ENCODE measurements around the gene PIK3C2A. TPM values are rescaled to one million over a fixed set of nuclear protein-coding genes. Genes with fewer than 3 reads are reported as not detected.

PIK3C2A gene
- total and polyA plus RNA-seq, 4 donors, result 13.6 to 103 (median 39.0) TPM

- no peak for TF ChIP-seq CTCF (IDR thresholded peaks at IDR 0.05; ENCODE audit: control extremely low read depth, extremely low read depth)
- Histone ChIP-seq H3K4me3 (no peak overlapping the region), H3K4me1 (ENCODE audit: control insufficient read depth in 5 of 5, insufficient read depth in 5 of 5, low read length in 5 of 5) (no peaks in the 10 kb centered on the region), H3K9me3 (ENCODE audit: control insufficient read depth in 4 of 4, insufficient read depth in 3 of 4, low read length in 3 of 4) (no peaks in the 10 kb centered on the region), H3K9ac (ENCODE audit: insufficient read depth in 1 of 2, low read length in 2 of 2) (no peak overlapping the region), H3K27me3 (ENCODE audit: control insufficient read depth in 3 of 3, insufficient read depth in 3 of 3, low read length in 2 of 3) (no peaks in the 10 kb centered on the region), H3K36me3 (ENCODE audit: control insufficient read depth in 4 of 4, insufficient read depth in 4 of 4, low read length in 4 of 4) (no peaks in the 10 kb centered on the region), H3K27ac (ENCODE audit: low read depth in 1 of 2, low read length in 1 of 2) (no peak overlapping the region)
- ATAC-seq (ENCODE audit: insufficient read depth, low FRiP score), result no peak
- DNase-seq, result no peak
- WGBS, 2 donors, result 96 to 97% methylated on average over 3 of the region's 3 CpGs
Measured at GRCh38 chr11:17217401-17217800, 9.6 kb upstream of the PIK3C2A start.

DNA sequence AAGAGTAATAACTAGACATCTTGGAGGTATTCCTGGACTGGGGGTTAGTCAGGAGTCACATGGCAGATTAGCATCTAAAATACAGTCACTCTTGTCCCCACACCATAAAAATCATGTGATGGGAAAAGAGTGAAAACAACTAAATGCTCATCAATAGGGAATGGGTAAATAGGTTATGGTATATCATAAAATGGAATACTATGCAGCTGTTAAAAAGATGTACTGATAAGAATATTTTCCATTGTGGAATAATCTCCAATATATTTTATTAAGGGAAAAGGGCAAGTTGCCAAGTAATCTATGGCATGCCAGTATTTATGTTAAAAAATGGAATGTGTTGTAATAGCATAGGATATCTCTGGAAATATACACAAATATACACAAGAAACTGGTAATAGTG lies 6.6 kb upstream of the PIK3C2A start:
- DNase-seq (no peak), ATAC-seq (ENCODE audit: insufficient read depth, low FRiP score) (no peak)
- no peak overlapping the region for H3K27ac ChIP-seq (ENCODE audit: low read depth in 1 of 2, low read length in 1 of 2)
- no peak overlapping the region for H3K9ac ChIP-seq (ENCODE audit: insufficient read depth in 1 of 2, low read length in 2 of 2)
- peaks cover 0 to 8% (median 0%) of the 10 kb centered on the region in 5 donors for H3K4me1 ChIP-seq (ENCODE audit: control insufficient read depth in 5 of 5, insufficient read depth in 5 of 5, low read length in 5 of 5)
- TF ChIP-seq CTCF (IDR thresholded peaks at IDR 0.05; ENCODE audit: control extremely low read depth, extremely low read depth), result no peak
- H3K9me3 ChIP-seq (ENCODE audit: control insufficient read depth in 4 of 4, insufficient read depth in 3 of 4, low read length in 3 of 4), result no peaks in the 10 kb centered on the region
- H3K4me3 ChIP-seq, result no peak overlapping the region
- no peaks in the 10 kb centered on the region for H3K36me3 ChIP-seq (ENCODE audit: control insufficient read depth in 4 of 4, insufficient read depth in 4 of 4, low read length in 4 of 4)
- no peaks in the 10 kb centered on the region for H3K27me3 ChIP-seq (ENCODE audit: control insufficient read depth in 3 of 3, insufficient read depth in 3 of 3, low read length in 2 of 3)

DNA sequence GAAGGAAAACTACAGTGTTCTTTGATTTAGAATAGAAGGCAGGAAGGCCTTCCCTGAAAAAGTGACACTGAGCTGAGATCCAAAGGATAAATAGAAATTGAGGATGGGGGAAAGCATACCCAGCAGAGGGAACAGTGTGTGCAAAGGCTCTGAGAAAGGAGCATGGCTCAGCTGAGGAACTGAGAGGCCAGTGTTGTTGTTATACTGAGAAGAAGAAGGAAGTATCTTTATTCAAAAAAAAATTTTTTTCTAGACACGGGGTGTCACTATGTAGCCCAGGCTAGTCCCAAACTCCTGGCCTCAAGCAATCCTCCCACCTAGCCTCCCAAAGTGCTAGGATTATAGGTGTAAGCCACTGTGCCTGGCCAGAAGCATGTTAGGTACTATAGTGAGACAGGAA lies 3.5 kb upstream of the PIK3C2A start:
- ATAC-seq (ENCODE audit: insufficient read depth, low FRiP score), result no peak

More for the DNA sequence above, 3.5 kb upstream of the PIK3C2A start:
- no peak for DNase-seq
- H3K9me3 ChIP-seq (ENCODE audit: control insufficient read depth in 4 of 4, insufficient read depth in 3 of 4, low read length in 3 of 4), result no peaks in the 10 kb centered on the region
- H3K36me3 ChIP-seq (ENCODE audit: control insufficient read depth in 4 of 4, insufficient read depth in 4 of 4, low read length in 4 of 4), result no peaks in the 10 kb centered on the region
- TF ChIP-seq CTCF (IDR thresholded peaks at IDR 0.05; ENCODE audit: control extremely low read depth, extremely low read depth), result no peak
- WGBS, 2 donors, result 23 to 54% methylated on average over 1 of the region's 1 CpG
- no peak overlapping the region for H3K27ac ChIP-seq (ENCODE audit: low read depth in 1 of 2, low read length in 1 of 2)
- H3K9ac ChIP-seq (ENCODE audit: insufficient read depth in 1 of 2, low read length in 2 of 2), result no peak overlapping the region
- H3K4me3 ChIP-seq, result no peak overlapping the region
- H3K4me1 ChIP-seq (ENCODE audit: control insufficient read depth in 5 of 5, insufficient read depth in 5 of 5, low read length in 5 of 5), result peaks cover 0 to 23% (median 4%) of the 10 kb centered on the region in 5 donors
- H3K27me3 ChIP-seq (ENCODE audit: control insufficient read depth in 3 of 3, insufficient read depth in 3 of 3, low read length in 2 of 3), result no peaks in the 10 kb centered on the region

Measured in lung (tissue), 12 donors.